DMS79 (cell line): ENCODE data around the gene PDSS2.

Experiments used
- DNase-seq: peaks from one replicate; lab custom pipeline; 2025; lab: John Stamatoyannopoulos, UW

Gene PDSS2

GRCh38 chr6:107360476-107360875 lies 98.9 kb downstream of the PDSS2 start:
- DNase-seq = no peak

GRCh38 chr6:107357842-107358241 lies 101.5 kb downstream of the PDSS2 start:
- no peak for DNase-seq

DNA sequence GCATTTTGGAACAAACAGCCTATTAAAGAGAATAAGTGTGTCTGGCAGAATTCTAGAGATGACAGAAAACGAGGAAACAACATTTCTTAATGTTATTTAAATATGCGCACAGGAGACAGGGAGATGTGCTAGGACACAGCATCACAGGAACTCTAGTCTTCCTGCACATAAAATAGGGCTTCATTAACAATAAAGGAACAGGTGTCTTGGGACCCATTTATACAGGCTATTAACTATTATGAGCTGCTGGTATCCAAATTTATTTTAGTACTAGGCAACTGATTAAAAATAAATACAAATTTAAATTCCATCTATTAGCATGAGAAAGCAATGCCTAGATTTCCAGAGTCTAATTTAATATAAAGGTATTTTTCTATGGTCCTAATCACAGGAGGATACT lies 102.3 kb downstream of the PDSS2 start:
- DNase-seq = no peak

GRCh38 chr6:107355659-107356058 lies 103.7 kb downstream of the PDSS2 start:
- no peak for DNase-seq

- DNase-seq = peak; percentile 63
Measured at GRCh38 chr6:107354451-107354850, 104.9 kb downstream of the PDSS2 start.

DNA sequence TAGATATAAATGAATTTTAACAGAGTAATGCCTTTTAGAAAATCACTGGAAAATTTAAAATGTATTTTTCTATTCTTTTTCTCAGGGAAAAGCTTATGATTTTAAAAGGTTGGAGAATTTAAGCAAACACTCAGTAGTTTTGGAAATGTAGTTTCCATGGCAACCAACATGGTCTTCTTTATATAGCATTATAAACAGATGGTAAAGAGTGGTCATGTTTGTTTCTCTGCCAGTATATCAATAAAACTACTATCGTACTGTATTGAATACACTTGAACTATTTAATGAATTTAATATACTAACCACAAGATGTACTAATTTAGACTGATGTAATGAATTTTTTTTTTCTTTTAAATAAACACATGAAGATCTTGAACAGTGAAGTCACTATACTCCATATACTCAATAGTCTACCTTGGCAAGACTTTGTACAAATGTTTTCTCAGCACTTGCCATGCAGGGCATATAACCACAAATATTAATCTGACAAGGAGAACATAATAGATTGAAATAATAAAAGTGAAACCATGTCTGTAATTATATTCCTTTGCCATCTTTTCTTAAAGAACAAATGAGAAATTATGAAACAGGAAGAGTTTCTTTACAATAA lies 105.5 kb downstream of the PDSS2 start:
- DNase-seq = peak; percentile 82

DNA sequence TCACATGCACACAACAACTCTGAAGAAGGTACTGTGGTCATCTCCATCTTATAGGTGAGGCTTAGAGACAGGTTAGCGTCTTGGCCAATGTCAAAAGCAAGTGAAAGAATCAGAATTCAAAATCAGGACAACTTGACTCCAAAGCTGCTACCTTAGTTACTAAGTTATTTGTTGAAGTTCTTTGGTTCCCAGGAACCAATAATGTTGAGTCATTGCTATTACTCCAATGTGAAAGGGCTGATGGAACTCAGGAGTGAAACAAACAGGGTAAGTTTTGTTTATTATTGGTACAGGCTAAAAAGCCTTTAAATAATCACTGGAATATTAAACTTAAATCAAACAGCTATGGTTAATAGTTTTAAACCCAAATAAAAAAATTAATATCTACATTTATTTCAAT lies 111.1 kb downstream of the PDSS2 start:
- DNase-seq = no peak

DNA sequence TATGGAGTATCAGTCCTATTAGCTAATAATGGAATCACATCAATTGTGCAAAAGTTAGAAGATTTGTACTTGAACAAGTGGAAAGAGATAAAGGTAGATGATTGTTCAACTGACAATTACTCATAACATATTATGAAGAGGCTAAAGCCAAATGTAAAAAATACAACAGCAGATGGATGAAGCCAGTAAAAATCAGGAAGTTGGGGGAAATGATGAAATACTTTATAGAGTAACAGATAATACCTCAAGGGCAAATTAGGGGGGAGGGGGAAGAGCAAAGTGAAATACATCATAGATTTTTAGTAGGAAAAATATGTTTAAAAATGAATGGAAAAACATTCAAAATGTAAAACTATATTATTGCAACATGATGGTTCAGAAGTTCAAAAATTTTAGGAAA lies 114.0 kb downstream of the PDSS2 start:
- no peak for DNase-seq

DNA sequence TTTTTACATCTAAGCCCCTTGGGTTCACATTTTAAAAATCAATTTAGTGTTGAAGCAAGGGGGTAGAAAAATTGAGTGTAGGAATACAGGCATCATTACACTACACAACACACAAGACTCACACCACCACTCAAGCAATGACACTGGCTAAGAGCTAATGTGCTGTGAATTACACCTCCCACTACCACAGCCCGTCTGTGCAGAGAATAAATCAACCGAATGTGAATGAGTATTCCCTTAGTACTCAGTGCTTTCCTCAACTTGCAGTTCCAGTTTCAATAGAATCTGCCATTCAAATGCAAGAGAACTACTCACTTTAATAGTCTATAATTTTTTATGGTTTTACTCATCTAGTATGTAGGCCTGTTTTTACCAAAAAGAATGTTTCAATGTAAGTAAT lies 114.4 kb downstream of the PDSS2 start:
- DNase-seq = no peak

DNA sequence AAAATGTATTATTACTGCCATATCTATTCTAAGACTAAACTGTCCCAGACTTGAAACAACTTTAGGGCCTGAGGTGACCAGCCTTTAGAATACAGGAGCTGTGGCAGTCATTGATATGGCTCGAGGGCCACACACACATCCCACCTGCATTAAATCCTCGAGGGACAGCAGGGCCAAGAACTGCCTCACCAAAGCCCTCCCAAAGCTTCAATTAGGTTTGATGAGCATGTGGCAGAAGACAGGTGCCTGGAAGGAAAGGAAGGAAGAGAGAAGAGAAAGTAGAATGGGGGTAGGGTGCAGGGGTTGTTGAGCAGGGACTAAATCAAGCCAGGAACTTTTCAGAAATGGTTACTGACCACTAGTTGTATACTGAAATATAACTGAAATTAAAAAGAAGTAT lies 115.0 kb downstream of the PDSS2 start:
- no peak for DNase-seq

GRCh38 chr6:107342144-107342543 lies 117.2 kb downstream of the PDSS2 start:
- no peak for DNase-seq

GRCh38 chr6:107340881-107341280 lies 118.5 kb downstream of the PDSS2 start:
- DNase-seq = no peak

- DNase-seq = no peak
Measured at GRCh38 chr6:107337191-107337741, 122.1 kb downstream of the PDSS2 start.

GRCh38 chr6:107334026-107334425 lies 125.3 kb downstream of the PDSS2 start:
- no peak for DNase-seq

DNA sequence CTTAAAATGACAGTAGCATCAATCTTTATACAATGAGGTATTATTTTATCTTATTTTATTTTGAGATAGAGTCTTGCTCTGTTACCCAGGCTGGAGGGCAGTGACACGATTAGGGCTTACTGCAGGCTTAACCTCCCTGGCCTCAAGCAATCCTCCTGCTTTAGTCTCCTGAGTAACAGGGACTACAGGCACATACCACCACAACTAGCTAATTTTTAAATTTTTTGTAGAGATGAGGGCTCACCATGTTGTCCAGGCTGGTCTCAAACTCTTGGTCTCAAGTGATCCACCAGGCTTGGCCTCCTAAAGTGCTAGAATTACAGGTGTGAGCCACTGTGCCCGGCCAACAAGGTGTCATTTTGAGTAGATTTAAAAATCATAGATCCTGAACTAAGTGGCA lies 125.9 kb downstream of the PDSS2 start:
- no peak for DNase-seq

DNA sequence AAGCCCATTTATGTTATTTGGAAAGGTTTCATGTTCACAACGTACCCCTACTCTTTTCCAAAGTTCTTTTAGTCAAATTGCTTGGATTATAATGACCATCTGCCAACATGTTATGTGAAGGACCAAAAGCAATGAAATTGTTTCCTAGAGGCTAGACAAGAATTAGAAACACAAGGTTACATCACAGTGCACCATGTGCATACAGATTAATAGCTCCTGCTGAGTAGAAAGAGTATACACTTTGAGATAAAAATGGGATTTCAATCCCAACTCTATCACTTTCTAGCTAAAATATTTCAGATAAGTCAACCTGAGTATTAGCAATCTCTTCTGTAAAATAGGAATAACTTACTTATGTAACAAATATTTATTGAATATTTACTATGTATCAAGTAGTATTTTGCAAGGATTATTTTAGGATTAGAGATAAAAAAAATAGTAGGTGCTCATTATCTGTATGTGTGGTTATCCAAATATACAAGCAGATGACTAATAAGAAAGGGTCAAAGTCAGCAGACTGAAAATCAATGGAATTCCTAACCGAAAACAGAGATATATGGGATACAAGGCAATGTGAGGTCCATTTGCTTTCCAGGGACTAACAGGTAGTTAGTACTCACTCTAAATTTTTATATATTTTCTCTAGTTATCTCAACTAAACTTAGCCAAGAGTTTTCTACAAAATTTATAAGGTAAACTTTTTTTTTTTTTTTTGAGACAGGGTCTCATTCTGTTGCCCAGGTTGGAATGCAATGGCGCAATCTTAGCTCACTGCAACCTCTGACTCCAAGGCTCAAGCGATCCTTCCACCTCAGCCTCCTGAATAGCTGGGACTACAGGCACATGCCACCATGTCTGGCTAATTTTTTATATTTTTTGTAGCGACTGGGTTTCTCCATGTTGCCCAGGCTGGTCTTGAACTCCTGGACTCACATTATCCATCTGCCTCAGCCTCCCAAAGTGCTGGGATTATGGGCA lies 127.7 kb downstream of the PDSS2 start:
- DNase-seq = no peak

GRCh38 chr6:107330168-107330567 lies 129.2 kb downstream of the PDSS2 start:
- no peak for DNase-seq

GRCh38 chr6:107329063-107329860 lies 130.1 kb downstream of the PDSS2 start:
- DNase-seq = no peak

- DNase-seq = no peak
Measured at GRCh38 chr6:107328081-107328480, 131.3 kb downstream of the PDSS2 start.

GRCh38 chr6:107323133-107323785 lies 136.1 kb downstream of the PDSS2 start:
- no peak for DNase-seq

- no peak for DNase-seq
Measured at GRCh38 chr6:107321793-107322192, 137.6 kb downstream of the PDSS2 start.
